Hepatocyte (in vitro differentiated cells): ENCODE results near the gene GEMIN2. TPM values are rescaled to one million over a fixed set of nuclear protein-coding genes. Genes with fewer than 3 reads are reported as not detected.
A peak's percentile ranks its signal among the peaks of the same experiment; 100 is the strongest.
"Not testable (repeated sequence)": the region's sequence is repeated elsewhere in the genome, so short reads cannot be mapped to it uniquely, and the experiment has no call there.

Experiments
- DNase-seq: peaks from one replicate; pipeline ENCODE4 v3.0.0-alpha.2; 2016; ENCODE audit warnings: low spot score
- H2AFZ ChIP-seq: fragments of 200-600 bp; sonication (generic); 2 replicates; pipeline ENCODE4 v1.6.0; 2016; ENCODE audit warnings: antibody characterized with exemption, mild to moderate bottlenecking
- H3K27ac ChIP-seq: fragments of 200-600 bp; sonication (generic); 2 replicates; pipeline ENCODE4 v1.5.1; 2016; ENCODE audit warnings: mild to moderate bottlenecking
- H3K27me3 ChIP-seq: fragments of 200-600 bp; sonication (generic); 2 replicates; pipeline ENCODE4 v1.6.1; 2016
- H3K36me3 ChIP-seq: fragments of 200-600 bp; sonication (generic); replicated peaks from 2 replicates; pipeline ENCODE4 v1.5.1; 2016; ENCODE audit warnings: low read depth; ENCODE audit not compliant: insufficient read depth
- H3K4me1 ChIP-seq: fragments of 200-600 bp; sonication (generic); 2 replicates; pipeline ENCODE4 v1.5.1; 2016; ENCODE audit warnings: mild to moderate bottlenecking, moderate library complexity; ENCODE audit not compliant: insufficient read depth
- H3K4me2 ChIP-seq: fragments of 200-600 bp; sonication (generic); 2 replicates; pipeline ENCODE4 v1.6.0; 2016
- H3K4me3 ChIP-seq: fragments of 200-600 bp; sonication (generic); 2 replicates; pipeline ENCODE4 v1.5.1; 2016; ENCODE audit warnings: mild to moderate bottlenecking
- H3K79me2 ChIP-seq: fragments of 200-600 bp; sonication (generic); 2 replicates; pipeline ENCODE4 v1.6.0; 2017; ENCODE audit warnings: mild to moderate bottlenecking
- H3K9me2 ChIP-seq: fragments of 200-600 bp; sonication (generic); replicated peaks from 2 replicates; pipeline ENCODE4 v1.6.0; 2017; ENCODE audit warnings: mild to moderate bottlenecking; ENCODE audit not compliant: insufficient read depth
- H3K9me3 ChIP-seq: fragments of 200-600 bp; sonication (generic); 2 replicates; pipeline ENCODE4 v1.5.1; 2016; ENCODE audit warnings: low read depth, mild to moderate bottlenecking
- H4K20me1 ChIP-seq: fragments of 200-600 bp; sonication (generic); 2 replicates; pipeline ENCODE4 v1.6.0; 2016; ENCODE audit warnings: mild to moderate bottlenecking; ENCODE audit not compliant: insufficient read depth, poor library complexity, severe bottlenecking
- EZH2 ChIP-seq: fragments of 200-600 bp; sonication (generic); IDR thresholded peaks from 2 replicates; pipeline ENCODE4 v1.6.1; 2016; ENCODE audit warnings: antibody characterized with exemption, mild to moderate bottlenecking, borderline replicate concordance
- EZH2phosphoT487 ChIP-seq: fragments of 200-600 bp; sonication (generic); IDR thresholded peaks from one replicate; pipeline ENCODE4 v1.6.1; 2018; ENCODE audit warnings: antibody characterized with exemption, mild to moderate bottlenecking, low read depth, moderate library complexity; ENCODE audit not compliant: unreplicated experiment, severe bottlenecking
- WGBS: methylation state at CpG from one replicate; pipeline ENCODE4 v1.1.6; 2016; ENCODE audit warnings: low lambda C conversion rate; ENCODE audit errors: missing lambda C conversion rate; 5-methylcytosine and 5-hydroxymethylcytosine counted together
- polyA plus RNA-seq: library from polyadenylated mRNA; unstranded; fragments of >200 nt; fragmentation: Nextera tagmentation; extraction: Ambion mirVana; gene quantifications from 2 replicates; pipeline ENCODE4 v1.2.1, GENCODE V29; 2016
- total RNA-seq: library from RNA; depleted of rRNA; stranded (reverse); fragments of >200 nt; gene quantifications from 2 replicates; pipeline ENCODE4 v1.2.3, GENCODE V29; 2014
- TF ChIP-seq, protein P1 (sequence below): fragments of 200-600 bp; sonication (generic); IDR thresholded peaks from 2 replicates; pipeline ENCODE4 v1.5.1; 2016; ENCODE audit warnings: antibody characterized with exemption, mild to moderate bottlenecking; ENCODE audit not compliant: poor library complexity

GEMIN2 gene
- total and polyA plus RNA-seq, 2 experiments from 2014 or later, result 12.4 to 28.3 TPM

DNA sequence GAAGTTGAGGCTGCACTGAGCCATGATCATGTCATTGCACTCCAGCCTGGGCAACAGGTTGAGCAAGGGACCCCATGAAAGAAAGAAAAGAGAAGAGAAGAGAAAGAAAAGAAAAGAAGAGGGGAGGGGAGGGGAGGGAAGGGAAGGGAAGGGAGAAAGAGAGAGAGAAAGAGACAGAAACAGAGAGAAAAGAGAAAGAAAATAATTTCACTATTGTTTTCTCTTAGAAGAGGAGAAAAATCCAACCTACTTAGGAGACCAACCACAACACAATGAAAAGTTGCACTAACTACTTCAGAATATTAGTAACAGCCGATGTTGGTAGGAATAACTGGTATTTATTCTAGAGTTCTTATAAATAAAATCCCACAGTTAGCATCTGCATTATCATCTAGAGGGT is 46.4 kb downstream of the GEMIN2 start:
- H2AFZ ChIP-seq, result no peak overlapping the region
- no peaks in the 10 kb centered on the region for H3K9me2 ChIP-seq
- no peaks in the 10 kb centered on the region for H3K4me1 ChIP-seq
- DNase-seq, result no peak
- H3K36me3 ChIP-seq, result no peaks in the 10 kb centered on the region
- H4K20me1 ChIP-seq, result peaks cover 3% of the 10 kb centered on the region
- TF ChIP-seq EZH2 (no peak), EZH2phosphoT487 (no peak)
- TF ChIP-seq, protein P1, sequence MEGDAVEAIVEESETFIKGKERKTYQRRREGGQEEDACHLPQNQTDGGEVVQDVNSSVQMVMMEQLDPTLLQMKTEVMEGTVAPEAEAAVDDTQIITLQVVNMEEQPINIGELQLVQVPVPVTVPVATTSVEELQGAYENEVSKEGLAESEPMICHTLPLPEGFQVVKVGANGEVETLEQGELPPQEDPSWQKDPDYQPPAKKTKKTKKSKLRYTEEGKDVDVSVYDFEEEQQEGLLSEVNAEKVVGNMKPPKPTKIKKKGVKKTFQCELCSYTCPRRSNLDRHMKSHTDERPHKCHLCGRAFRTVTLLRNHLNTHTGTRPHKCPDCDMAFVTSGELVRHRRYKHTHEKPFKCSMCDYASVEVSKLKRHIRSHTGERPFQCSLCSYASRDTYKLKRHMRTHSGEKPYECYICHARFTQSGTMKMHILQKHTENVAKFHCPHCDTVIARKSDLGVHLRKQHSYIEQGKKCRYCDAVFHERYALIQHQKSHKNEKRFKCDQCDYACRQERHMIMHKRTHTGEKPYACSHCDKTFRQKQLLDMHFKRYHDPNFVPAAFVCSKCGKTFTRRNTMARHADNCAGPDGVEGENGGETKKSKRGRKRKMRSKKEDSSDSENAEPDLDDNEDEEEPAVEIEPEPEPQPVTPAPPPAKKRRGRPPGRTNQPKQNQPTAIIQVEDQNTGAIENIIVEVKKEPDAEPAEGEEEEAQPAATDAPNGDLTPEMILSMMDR, result no peak
- WGBS, result 100% methylated on average over 1 of the region's 1 CpG
- no peak overlapping the region for H3K27ac ChIP-seq
- peaks cover 66% of the 10 kb centered on the region for H3K79me2 ChIP-seq
- no peak overlapping the region for H3K4me3 ChIP-seq
- H3K27me3 ChIP-seq, result no peaks in the 10 kb centered on the region
- H3K9me3 ChIP-seq, result no peaks in the 10 kb centered on the region
- H3K4me2 ChIP-seq, result no peak overlapping the region

DNA sequence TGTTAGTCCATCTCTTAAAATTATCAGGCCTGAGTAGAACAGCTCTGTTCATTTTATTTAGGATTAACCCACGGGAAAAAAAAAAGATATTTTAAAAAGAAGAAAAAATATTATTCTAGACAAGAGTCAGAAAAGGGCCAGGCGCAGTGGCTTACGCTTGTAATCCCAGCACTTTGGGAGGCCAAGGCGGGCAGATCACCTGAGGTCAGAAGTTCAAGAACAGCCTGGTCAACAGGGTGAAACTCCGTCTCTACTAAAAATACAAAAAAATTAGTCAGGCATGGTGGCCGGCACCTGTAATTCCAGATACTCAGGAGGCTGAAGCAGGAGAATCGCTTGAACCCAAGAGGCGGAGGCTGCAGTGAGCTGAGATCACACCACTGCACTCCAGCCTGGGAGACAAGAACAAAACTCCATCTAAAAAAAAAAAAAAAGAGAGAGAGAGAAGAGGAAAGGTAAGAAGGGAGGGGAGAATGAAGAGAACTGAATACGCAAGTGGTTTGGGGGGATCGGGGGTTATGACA is 53.7 kb downstream of the GEMIN2 start:
- H3K9me3 ChIP-seq, H3K36me3 ChIP-seq, H3K4me3 ChIP-seq, H3K9me2 ChIP-seq, DNase-seq, H3K27me3 ChIP-seq, H2AFZ ChIP-seq, H4K20me1 ChIP-seq, H3K27ac ChIP-seq: not testable (repeated sequence)
- Histone ChIP-seq H3K79me2 (peaks cover 68% of the 10 kb centered on the region), H3K4me1 (peaks cover 16% of the 10 kb centered on the region), H3K4me2 (peak overlapping the region; percentile 76)
- 93% methylated on average over 10 of the region's 10 CpGs for WGBS

DNA sequence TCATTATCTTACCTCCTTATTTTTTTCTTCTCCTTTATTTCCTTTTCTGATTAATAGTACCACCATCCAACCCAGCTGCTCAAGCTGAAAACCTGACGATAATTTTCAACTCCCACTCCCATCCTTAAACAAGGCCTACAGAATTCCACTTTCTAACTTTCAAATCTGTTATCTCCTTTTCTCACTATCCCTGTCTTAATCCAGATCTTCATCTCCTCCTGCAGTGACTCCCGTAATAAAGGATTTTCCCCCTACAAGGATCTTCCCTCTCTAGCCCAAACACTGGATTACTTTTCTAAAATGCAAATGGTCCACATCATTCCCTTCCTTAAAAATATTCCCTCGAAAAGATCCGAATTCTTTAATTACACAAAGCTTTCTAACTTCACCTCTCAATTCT is 54.5 kb downstream of the GEMIN2 start:
- 74% methylated on average over 4 of the region's 4 CpGs for WGBS
- H2AFZ ChIP-seq, result no peak overlapping the region
- no peak for DNase-seq
- H3K27me3 ChIP-seq, result no peaks in the 10 kb centered on the region
- TF ChIP-seq EZH2 (no peak), EZH2phosphoT487 (no peak)
- TF ChIP-seq, protein P1, result no peak
- H3K36me3 ChIP-seq, result no peaks in the 10 kb centered on the region
- H3K4me1 ChIP-seq, result peaks cover 16% of the 10 kb centered on the region
- peaks cover 6% of the 10 kb centered on the region for H4K20me1 ChIP-seq
- H3K79me2 ChIP-seq, result peaks cover 61% of the 10 kb centered on the region
- H3K27ac ChIP-seq, result no peak overlapping the region
- no peaks in the 10 kb centered on the region for H3K9me2 ChIP-seq
- H3K4me3 ChIP-seq, result peak overlapping the region; percentile 63
- H3K4me2 ChIP-seq, result peak overlapping the region; percentile 76
- no peaks in the 10 kb centered on the region for H3K9me3 ChIP-seq

GRCh38 chr14:39169541-39169900 is 55.4 kb downstream of the GEMIN2 start:
- Histone ChIP-seq H3K79me2 (peaks cover 52% of the 10 kb centered on the region), H3K4me2 (peak overlapping the region; percentile 76), H3K27me3 (no peaks in the 10 kb centered on the region), H3K4me3 (peak overlapping the region; percentile 63), H3K27ac (peak overlapping the region; percentile 98), H3K4me1 (peaks cover 16% of the 10 kb centered on the region), H3K9me3 (no peaks in the 10 kb centered on the region), H2AFZ (peak overlapping the region; percentile 94), H3K36me3 (no peaks in the 10 kb centered on the region), H3K9me2 (no peaks in the 10 kb centered on the region), H4K20me1 (peaks cover 6% of the 10 kb centered on the region)
- WGBS, result under 1% methylated on average over 7 of the region's 7 CpGs
- DNase-seq, result no peak
- TF ChIP-seq EZH2phosphoT487, result no peak
- no peak for TF ChIP-seq EZH2
- TF ChIP-seq, protein P1, result no peak
